HepG2 (cell line): ENCODE measurements around the gene E2F3. TPM values are rescaled to one million over a fixed set of nuclear protein-coding genes. Genes with fewer than 3 reads are reported as not detected.

Experiments used
- AGO2 ChIP-seq: fragments of 200-400 bp; formaldehyde crosslinking; optimal IDR thresholded peaks from 2 replicates; pipeline ENCODE3; 2017; ENCODE audit warnings: mild to moderate bottlenecking, low read depth, low read length, moderate library complexity
- ATF2 ChIP-seq: sonication (generic); formaldehyde crosslinking; IDR thresholded peaks from 2 replicates; pipeline ENCODE4 v1.4.0; 2020; ENCODE audit warnings: missing genetic modification reagents
- ATM ChIP-seq: fragments of 450-650 bp; IDR thresholded peaks from 2 replicates; pipeline ENCODE4 v1.7.1; 2017; ENCODE audit warnings: mild to moderate bottlenecking, borderline replicate concordance
- CHCHD3 ChIP-seq: sonication (generic); formaldehyde crosslinking; IDR thresholded peaks from 2 replicates; pipeline ENCODE4 v1.8.0; 2022; ENCODE audit warnings: mild to moderate bottlenecking, missing genetic modification reagents, moderate library complexity
- HES4 ChIP-seq: sonication (generic); formaldehyde crosslinking; IDR thresholded peaks from 2 replicates; pipeline ENCODE4 v1.9.0; 2021; ENCODE audit warnings: mild to moderate bottlenecking, missing genetic modification reagents, borderline replicate concordance
- HNRNPL ChIP-seq: fragments of 200-400 bp; formaldehyde crosslinking; IDR thresholded peaks from 2 replicates; pipeline ENCODE4 v1.6.1; 2017; ENCODE audit warnings: mild to moderate bottlenecking, low read depth, low read length
- MTERF4 ChIP-seq: sonication (generic); formaldehyde crosslinking; IDR thresholded peaks from 2 replicates; pipeline ENCODE4 v1.8.0; 2023; ENCODE audit warnings: mild to moderate bottlenecking, missing genetic modification reagents
- NR2F2 ChIP-seq: IDR thresholded peaks from 2 replicates; pipeline ENCODE4 v1.6.1; 2012; ENCODE audit warnings: low read depth, inconsistent platforms, borderline replicate concordance
- POLR2A ChIP-seq, 2 experiments: IDR thresholded peaks; 2 replicates each; pipeline ENCODE4 v1.6.1; 2011; ENCODE audit warnings: low read depth in 2 of 2, low read length in 2 of 2, mild to moderate bottlenecking in 1 of 2, moderate library complexity in 1 of 2; ENCODE audit not compliant: insufficient read depth in 1 of 2
- PTBP1 ChIP-seq: fragments of 200-400 bp; formaldehyde crosslinking; IDR thresholded peaks from 2 replicates; pipeline ENCODE4 v1.6.1; 2018; ENCODE audit warnings: low read length, low read depth; ENCODE audit not compliant: poor library complexity, severe bottlenecking
- SMAD9 ChIP-seq: sonication (generic); formaldehyde crosslinking; IDR thresholded peaks from 2 replicates; pipeline ENCODE4 v1.5.1; 2020; ENCODE audit warnings: mild to moderate bottlenecking, missing genetic modification reagents
- SMARCE1 ChIP-seq: fragments of 450-650 bp; IDR thresholded peaks from 2 replicates; pipeline ENCODE4 v1.6.1; 2017; ENCODE audit warnings: borderline replicate concordance
- SNAI1 ChIP-seq: sonication (generic); formaldehyde crosslinking; IDR thresholded peaks from 2 replicates; pipeline ENCODE4 v1.5.0; 2020; ENCODE audit warnings: mild to moderate bottlenecking, missing genetic modification reagents, borderline replicate concordance
- ZKSCAN5 ChIP-seq: sonication (generic); formaldehyde crosslinking; IDR thresholded peaks from 2 replicates; pipeline ENCODE4 v1.5.1; 2020; ENCODE audit warnings: mild to moderate bottlenecking, missing genetic modification reagents
- ZNF121 ChIP-seq: sonication (generic); formaldehyde crosslinking; IDR thresholded peaks from 2 replicates; pipeline ENCODE4 v1.5.0; 2020; ENCODE audit warnings: mild to moderate bottlenecking, missing genetic modification reagents
- ZNF143 ChIP-seq: sonication (generic); formaldehyde crosslinking; IDR thresholded peaks from 2 replicates; pipeline ENCODE4 v1.4.0; 2020; ENCODE audit warnings: missing genetic modification reagents
- ZNF350 ChIP-seq: sonication (generic); formaldehyde crosslinking; IDR thresholded peaks from 2 replicates; pipeline ENCODE4 v1.4.0; 2020; ENCODE audit warnings: mild to moderate bottlenecking, low read depth, missing genetic modification reagents, borderline replicate concordance
- ZNF496 ChIP-seq: sonication (generic); formaldehyde crosslinking; IDR thresholded peaks from 2 replicates; pipeline ENCODE4 v1.8.1; 2023; ENCODE audit warnings: mild to moderate bottlenecking, moderate library complexity, missing genetic modification reagents; ENCODE audit not compliant: insufficient replicate concordance
- ZNF570 ChIP-seq: sonication (generic); formaldehyde crosslinking; IDR thresholded peaks from 2 replicates; pipeline ENCODE4 v1.4.0; 2020; ENCODE audit warnings: mild to moderate bottlenecking, missing genetic modification reagents, borderline replicate concordance
- ZNF607 ChIP-seq: sonication (generic); formaldehyde crosslinking; IDR thresholded peaks from 2 replicates; pipeline ENCODE4 v1.5.1; 2020; ENCODE audit warnings: missing genetic modification reagents, mild to moderate bottlenecking, borderline replicate concordance
- ZNF737 ChIP-seq: sonication (generic); formaldehyde crosslinking; IDR thresholded peaks from 2 replicates; pipeline ENCODE4 v1.5.0; 2020; ENCODE audit warnings: missing genetic modification reagents, mild to moderate bottlenecking, borderline replicate concordance
- ZNF776 ChIP-seq: sonication (generic); formaldehyde crosslinking; IDR thresholded peaks from 2 replicates; pipeline ENCODE4 v1.4.0; 2020; ENCODE audit warnings: mild to moderate bottlenecking, missing genetic modification reagents
- polyA plus RNA-seq, 8 experiments: library from polyadenylated mRNA; depleted of rRNA in 3 of 8; stranded (reverse) in 7 of 8; unstranded in 1 of 8; fragments of >200 nt; fragmentation: Illumina TruSeq in 4 of 8; extraction: Trizol in 4 of 8; gene quantifications; 2 replicates each; pipeline versions ENCODE4 v1.2.1 to v1.2.3, GENCODE V29; 2011 to 2016; ENCODE audit warnings: low read depth in 4 of 8, missing spikeins in 1 of 8, mixed read lengths in 1 of 8; ENCODE audit not compliant: insufficient read depth in 1 of 8
- total RNA-seq, 5 experiments: library from RNA; depleted of rRNA; stranded (reverse); fragments of >200 nt; fragmentation: Illumina TruSeq; extraction: Trizol; gene quantifications; 2 replicates each; pipeline ENCODE4 v1.2.3, GENCODE V29; 2016; ENCODE audit warnings: low read depth in 1 of 5
- TF ChIP-seq, protein P1 (sequence below): sonication (generic); formaldehyde crosslinking; IDR thresholded peaks from 2 replicates; pipeline ENCODE4 v1.4.0; 2020; ENCODE audit warnings: mild to moderate bottlenecking, missing genetic modification reagents
- TF ChIP-seq, protein P2 (sequence below): sonication (generic); formaldehyde crosslinking; IDR thresholded peaks from 2 replicates; pipeline ENCODE4 v1.4.0; 2020; ENCODE audit warnings: missing genetic modification reagents, low read depth, mild to moderate bottlenecking, borderline replicate concordance

E2F3 gene
- total and polyA plus RNA-seq, 2 of the 13 experiments (the other 11 are each of a cell fraction or from before 2014, with no cell fraction given): 8.5 to 12.7 TPM

DNA sequence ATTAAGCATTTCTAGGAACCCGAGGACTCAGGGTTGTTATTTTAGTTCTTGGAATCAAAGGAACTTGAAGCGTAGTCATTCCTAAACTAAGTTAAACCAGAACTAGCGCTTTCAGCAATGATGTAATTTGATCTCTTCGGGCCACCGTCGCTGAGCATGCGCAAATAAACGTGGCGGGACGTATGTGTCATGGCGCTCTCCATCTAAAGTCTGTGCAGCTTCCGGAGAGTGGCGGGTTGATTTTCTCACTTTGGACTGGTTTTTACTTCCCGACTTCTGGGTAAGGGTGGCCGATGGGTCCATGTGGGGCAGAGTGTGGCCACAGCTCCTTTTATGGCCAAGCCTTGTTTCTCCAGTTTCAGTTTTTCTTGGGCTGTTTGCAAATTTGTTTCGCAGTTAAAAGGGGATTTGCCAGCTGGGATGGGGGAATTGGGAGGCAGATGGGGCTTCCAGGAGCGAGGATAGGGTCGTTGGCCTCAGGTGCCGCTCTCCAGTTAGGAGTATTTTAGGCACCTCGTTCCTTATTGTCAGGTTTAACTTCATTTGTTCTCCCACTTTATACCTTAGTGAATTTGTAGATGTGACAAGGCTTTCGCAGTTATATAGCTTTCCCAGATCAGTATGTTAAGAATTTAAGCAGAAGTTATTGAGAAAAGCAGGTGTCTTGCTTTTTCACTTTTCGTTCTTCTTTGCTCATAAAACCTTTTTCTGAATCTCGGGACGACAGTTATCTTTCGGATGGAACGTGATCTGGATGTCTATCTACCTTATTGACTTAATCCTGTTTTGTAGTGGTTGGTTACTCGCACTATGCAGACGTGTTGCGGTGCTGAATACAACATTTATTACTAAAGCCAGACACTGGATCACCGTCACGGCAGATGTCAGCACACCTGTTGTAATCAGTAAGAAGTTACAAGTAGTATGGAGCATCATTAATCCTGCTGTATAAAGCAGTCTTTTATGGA is 132.9 kb downstream of the E2F3 start, which contains the start of gene CDKAL1 (continued):
- TF ChIP-seq ZNF737 (CRISPR knock-in tag): no peak
- no peak for TF ChIP-seq HES4
- TF ChIP-seq PTBP1: no peak
- no peak for TF ChIP-seq ZNF121
- TF ChIP-seq SMAD9 (CRISPR knock-in tag): no peak; the same call in 1 of the 2 replicates
- peak; percentile 90 for TF ChIP-seq ATF2 (CRISPR knock-in tag)
- no peak for TF ChIP-seq ZNF496
- TF ChIP-seq, protein P1, sequence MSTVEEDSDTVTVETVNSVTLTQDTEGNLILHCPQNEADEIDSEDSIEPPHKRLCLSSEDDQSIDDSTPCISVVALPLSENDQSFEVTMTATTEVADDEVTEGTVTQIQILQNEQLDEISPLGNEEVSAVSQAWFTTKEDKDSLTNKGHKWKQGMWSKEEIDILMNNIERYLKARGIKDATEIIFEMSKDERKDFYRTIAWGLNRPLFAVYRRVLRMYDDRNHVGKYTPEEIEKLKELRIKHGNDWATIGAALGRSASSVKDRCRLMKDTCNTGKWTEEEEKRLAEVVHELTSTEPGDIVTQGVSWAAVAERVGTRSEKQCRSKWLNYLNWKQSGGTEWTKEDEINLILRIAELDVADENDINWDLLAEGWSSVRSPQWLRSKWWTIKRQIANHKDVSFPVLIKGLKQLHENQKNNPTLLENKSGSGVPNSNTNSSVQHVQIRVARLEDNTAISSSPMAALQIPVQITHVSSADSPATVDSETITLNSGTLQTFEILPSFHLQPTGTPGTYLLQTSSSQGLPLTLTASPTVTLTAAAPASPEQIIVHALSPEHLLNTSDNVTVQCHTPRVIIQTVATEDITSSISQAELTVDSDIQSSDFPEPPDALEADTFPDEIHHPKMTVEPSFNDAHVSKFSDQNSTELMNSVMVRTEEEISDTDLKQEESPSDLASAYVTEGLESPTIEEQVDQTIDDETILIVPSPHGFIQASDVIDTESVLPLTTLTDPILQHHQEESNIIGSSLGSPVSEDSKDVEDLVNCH (CRISPR knock-in tag): no peak
- no peak for TF ChIP-seq NR2F2
- no peak for TF ChIP-seq SMARCE1
- no peak for TF ChIP-seq SNAI1 (CRISPR knock-in tag)
- TF ChIP-seq POLR2A (IDR thresholded peaks at IDR 0.05; ENCODE audit: insufficient read depth in 1 of 2, low read depth in 2 of 2, low read length in 2 of 2): peak; percentile 84 to 95
- no peak for TF ChIP-seq HNRNPL
- no peak for TF ChIP-seq ZNF776
- peak; percentile 91; the same call in 1 of the 2 replicates for TF ChIP-seq ZNF350 (CRISPR knock-in tag)
- no peak for TF ChIP-seq ZNF570 (CRISPR knock-in tag)
- TF ChIP-seq MTERF4 (CRISPR knock-in tag): no peak; the same call in 1 of the 2 replicates
- TF ChIP-seq CHCHD3 (CRISPR knock-in tag): no peak
- no peak for TF ChIP-seq ATM
- TF ChIP-seq ZNF143: 0 out of 2 replicates have a peak, but pooled peaks have one; percentile 19
- TF ChIP-seq ZNF607 (CRISPR knock-in tag): peak; percentile 23; the same call in 1 of the 2 replicates
- TF ChIP-seq, protein P2, sequence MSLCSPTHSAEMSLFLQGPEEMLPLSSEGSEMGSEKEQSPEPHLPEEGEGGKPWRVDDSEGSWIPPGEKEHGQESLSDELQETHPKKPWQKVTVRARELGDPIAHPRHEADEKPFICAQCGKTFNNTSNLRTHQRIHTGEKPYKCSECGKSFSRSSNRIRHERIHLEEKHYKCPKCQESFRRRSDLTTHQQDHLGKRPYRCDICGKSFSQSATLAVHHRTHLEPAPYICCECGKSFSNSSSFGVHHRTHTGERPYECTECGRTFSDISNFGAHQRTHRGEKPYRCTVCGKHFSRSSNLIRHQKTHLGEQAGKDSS (CRISPR knock-in tag): peak; percentile 65; the same call in 1 of the 2 replicates
- TF ChIP-seq ZKSCAN5 (CRISPR knock-in tag): no peak
- no peak for TF ChIP-seq AGO2
